HG02885 (cell line): ENCODE data around the gene PEPD.

Source experiments
- ATAC-seq: cut with Tn5 transposase; IDR thresholded peaks from one replicate; pipeline ENCODE4 v1.9.1; 2021; ENCODE audit warnings: mild to moderate bottlenecking; ENCODE audit not compliant: unreplicated experiment, poor library complexity

PEPD gene

GRCh38 chr19:33547676-33548075 is 26.1 kb upstream of the PEPD start:
- ATAC-seq: no peak

GRCh38 chr19:33546656-33547055 is 25.1 kb upstream of the PEPD start:
- no peak for ATAC-seq

GRCh38 chr19:33545217-33545981 is 23.8 kb upstream of the PEPD start:
- no peak for ATAC-seq

- ATAC-seq: no peak
Observed at GRCh38 chr19:33535226-33535625, 13.6 kb upstream of the PEPD start.

GRCh38 chr19:33532859-33533460 is 11.4 kb upstream of the PEPD start:
- no peak for ATAC-seq

- no peak for ATAC-seq
Observed at GRCh38 chr19:33530842-33531241, 9.3 kb upstream of the PEPD start.

GRCh38 chr19:33530296-33530695 is 8.7 kb upstream of the PEPD start:
- no peak for ATAC-seq

GRCh38 chr19:33529094-33529676 is 7.6 kb upstream of the PEPD start:
- no peak for ATAC-seq

- ATAC-seq: no peak
Observed at GRCh38 chr19:33528404-33528803, 6.8 kb upstream of the PEPD start.

GRCh38 chr19:33527125-33527524 is 5.5 kb upstream of the PEPD start:
- ATAC-seq: no peak

- ATAC-seq: no peak
Observed at GRCh38 chr19:33524024-33524664, 2.6 kb upstream of the PEPD start.

- no peak for ATAC-seq
Observed at GRCh38 chr19:33523167-33523566, 1.6 kb upstream of the PEPD start.

GRCh38 chr19:33522371-33522662 is 726 bp upstream of the PEPD start:
- ATAC-seq: no peak

GRCh38 chr19:33520844-33521479 is 629 bp downstream of the PEPD start:
- no peak for ATAC-seq

- no peak for ATAC-seq
Observed at GRCh38 chr19:33520048-33520643, 1.4 kb downstream of the PEPD start.

GRCh38 chr19:33519416-33519815 is 2.2 kb downstream of the PEPD start:
- ATAC-seq: no peak

GRCh38 chr19:33518541-33518940 is 3.0 kb downstream of the PEPD start:
- no peak for ATAC-seq

- ATAC-seq: no peak
Observed at GRCh38 chr19:33517922-33518321, 3.7 kb downstream of the PEPD start.

GRCh38 chr19:33515921-33516320 is 5.7 kb downstream of the PEPD start:
- no peak for ATAC-seq

- no peak for ATAC-seq
Observed at GRCh38 chr19:33514885-33515551, 6.6 kb downstream of the PEPD start.
